DMS79 treated with DMSO at 0.1 percent for 48 hours (cell line): ENCODE results near the gene CNKSR1.

Experiments
- DNase-seq: peaks from one replicate; lab custom pipeline; 2025; lab: John Stamatoyannopoulos, UW

CNKSR1 gene

DNA sequence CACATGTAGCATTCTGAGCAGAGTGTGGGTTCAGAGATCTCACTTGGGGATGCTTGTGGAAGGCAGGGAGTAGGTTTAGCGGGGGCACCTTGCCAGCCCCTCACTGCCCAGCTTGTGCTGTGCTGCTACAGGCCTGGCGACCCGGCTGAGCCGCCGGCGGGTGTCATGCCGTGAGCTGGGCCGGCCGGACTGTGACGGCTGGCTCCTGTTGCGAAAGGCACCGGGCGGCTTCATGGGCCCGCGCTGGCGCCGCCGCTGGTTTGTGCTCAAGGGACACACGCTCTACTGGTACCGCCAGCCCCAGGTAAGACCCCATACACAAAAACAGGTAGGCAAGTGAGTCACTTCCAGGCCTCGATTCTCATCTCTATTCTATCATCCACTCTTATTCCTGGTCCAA lies 7.6 kb downstream of the CNKSR1 start:
- no peak for DNase-seq

DNA sequence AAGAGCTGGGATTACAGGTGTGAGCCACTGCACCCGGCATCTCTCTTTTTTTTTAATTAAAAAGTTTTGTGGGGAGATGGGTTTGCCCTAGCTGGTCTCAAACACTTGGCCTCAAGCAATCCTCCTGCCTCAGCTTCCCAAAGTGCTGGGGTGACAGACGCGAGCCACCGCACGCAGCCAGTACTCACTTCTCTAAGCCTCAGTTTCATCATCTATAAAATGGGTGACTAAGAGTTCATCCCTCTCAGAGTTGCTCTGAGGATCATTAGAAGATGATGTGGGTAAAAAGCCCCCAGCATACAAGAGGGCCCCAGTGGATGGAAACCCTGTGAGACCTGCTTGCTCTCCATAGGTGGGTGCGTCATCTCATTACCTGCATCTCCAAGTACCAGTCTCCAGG lies 10.6 kb downstream of the CNKSR1 start:
- DNase-seq, result no peak

GRCh38 chr1:26188477-26188876 lies 11.2 kb downstream of the CNKSR1 start:
- no peak for DNase-seq

DNA sequence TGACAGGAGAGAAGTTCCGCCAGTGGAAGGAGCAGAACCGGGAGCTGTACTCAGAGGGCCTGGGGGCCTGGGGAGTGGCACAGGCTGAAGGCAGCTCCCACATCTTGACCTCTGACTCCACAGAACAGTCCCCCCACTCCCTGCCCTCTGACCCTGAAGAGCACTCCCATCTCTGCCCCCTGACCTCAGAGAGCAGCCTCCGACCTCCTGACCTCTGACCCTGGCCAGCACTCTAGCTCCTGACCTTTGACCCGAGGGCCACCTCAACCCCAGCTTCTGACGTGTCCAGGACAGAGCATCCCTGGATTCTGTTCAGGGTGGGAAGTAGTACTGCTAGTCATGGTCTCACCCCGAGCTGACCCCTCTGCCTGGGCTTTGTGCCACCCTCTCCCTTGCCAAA lies 12.0 kb downstream of the CNKSR1 start:
- DNase-seq, result no peak

DNA sequence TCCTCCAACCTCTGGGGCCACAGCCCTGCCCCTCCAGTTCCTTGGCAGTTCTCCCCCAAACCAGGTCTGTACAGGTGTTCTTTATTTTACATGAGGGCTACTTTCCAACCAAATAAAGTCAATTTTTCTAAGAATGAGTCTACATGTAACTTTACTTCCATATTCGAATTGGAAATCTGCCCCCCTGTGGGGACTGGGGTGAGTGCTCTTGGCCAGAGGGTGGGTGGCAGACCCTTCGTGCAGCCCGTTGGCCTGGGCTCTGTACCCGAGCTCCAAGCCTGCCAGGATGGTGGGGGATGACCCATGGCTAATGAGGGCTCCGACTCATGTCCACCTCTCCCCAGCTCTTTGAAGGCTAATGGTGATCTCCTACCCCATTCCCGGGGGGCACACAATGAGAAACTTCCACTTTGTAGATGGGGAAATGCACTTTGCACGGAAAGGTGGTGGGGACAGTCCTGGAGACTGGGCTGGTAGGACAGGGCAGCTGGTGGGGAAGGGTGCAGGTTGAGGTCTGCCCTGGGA lies 12.5 kb downstream of the CNKSR1 start:
- no peak for DNase-seq

- no peak for DNase-seq
Measured at GRCh38 chr1:26190373-26190987, 13.2 kb downstream of the CNKSR1 start, which contains the start of gene CATSPER4. Gene CATSPER4, plus strand, starts transcription at chr1:26190602. Its CDS starts 26 bp downstream, at chr1:26190628.

GRCh38 chr1:26191739-26192138 lies 14.4 kb downstream of the CNKSR1 start:
- no peak for DNase-seq

GRCh38 chr1:26195805-26196204 lies 18.5 kb downstream of the CNKSR1 start:
- no peak for DNase-seq

DNA sequence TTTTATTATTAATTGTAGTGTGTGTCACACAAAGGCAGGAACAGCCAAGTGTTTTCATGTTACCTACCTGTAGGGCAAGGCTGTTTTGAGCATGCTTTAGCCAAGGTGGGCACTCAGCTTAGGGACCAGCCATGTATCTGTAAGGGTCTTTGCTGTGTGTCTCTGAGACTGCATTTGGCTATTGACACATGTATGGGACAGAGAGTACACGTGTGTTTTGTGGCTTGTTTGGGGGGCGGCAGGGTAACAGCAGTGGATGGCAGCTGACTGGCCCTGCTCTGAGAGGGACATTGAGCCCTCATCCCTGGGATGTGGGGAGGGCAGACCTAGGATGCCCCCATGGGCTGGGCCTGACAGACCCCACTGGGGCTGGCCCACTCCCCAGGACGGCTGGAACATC lies 20.0 kb downstream of the CNKSR1 start:
- DNase-seq, result no peak

DNA sequence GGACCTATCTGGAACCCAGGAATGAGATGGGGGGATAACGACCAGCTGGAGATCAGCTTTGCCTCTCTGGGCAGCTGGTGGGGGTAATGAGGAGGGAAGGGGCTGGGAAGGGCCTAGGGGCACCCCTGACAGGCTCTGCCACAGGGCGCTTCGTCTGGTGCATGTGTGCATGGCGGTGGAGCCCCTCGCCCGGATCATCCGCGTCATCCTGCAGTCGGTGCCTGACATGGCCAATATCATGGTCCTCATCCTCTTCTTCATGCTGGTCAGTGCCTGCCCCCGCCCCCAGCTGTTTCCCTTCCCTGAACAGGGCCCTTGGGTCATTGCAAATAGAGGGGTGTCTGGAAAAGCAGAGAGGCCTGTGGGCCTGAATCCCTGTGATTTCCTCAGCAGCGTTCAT lies 20.5 kb downstream of the CNKSR1 start:
- no peak for DNase-seq

GRCh38 chr1:26200413-26200812 lies 23.1 kb downstream of the CNKSR1 start:
- no peak for DNase-seq

DNA sequence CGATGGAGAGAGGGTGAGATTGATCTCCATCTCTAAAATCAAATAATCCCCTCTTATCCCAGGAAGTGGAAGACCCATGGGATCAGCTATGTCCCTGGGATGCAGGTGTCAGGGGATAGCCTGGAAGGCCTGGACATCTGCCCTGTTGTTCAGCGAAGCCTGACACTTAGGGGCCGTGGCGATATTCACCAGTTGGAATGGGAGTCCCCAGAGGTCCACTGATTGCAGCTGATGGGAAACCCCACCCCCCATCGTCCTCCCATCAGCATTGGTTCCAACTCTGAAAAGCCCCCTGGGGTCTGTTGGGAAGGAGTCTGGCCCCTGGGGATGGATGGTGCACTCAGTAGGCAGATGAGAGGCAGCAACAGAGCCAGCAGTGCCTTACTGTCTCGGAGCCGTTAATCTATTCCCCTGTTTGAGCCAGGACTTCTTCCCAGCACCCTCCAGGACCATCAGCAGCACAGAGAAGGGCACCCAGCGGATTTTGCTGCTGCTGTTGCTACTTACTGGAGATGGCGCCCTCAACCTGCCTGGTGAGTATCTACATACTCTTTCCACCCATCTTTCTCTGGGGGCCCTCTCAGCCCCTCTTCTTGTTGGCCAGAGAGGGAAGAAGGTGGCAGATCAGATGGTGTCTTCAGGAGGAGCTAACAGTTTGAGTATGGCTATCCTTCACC lies 26.5 kb downstream of the CNKSR1 start:
- no peak for DNase-seq

GRCh38 chr1:26210147-26210870 lies 33.0 kb downstream of the CNKSR1 start:
- DNase-seq, result no peak

GRCh38 chr1:26212726-26213125 lies 35.4 kb downstream of the CNKSR1 start:
- DNase-seq, result no peak

- DNase-seq, result no peak
Measured at GRCh38 chr1:26213335-26213905, 36.1 kb downstream of the CNKSR1 start.

- no peak for DNase-seq
Measured at GRCh38 chr1:26215246-26215645, 38.0 kb downstream of the CNKSR1 start.

GRCh38 chr1:26218906-26219494 lies 41.7 kb downstream of the CNKSR1 start:
- DNase-seq, result peak; percentile 37

DNA sequence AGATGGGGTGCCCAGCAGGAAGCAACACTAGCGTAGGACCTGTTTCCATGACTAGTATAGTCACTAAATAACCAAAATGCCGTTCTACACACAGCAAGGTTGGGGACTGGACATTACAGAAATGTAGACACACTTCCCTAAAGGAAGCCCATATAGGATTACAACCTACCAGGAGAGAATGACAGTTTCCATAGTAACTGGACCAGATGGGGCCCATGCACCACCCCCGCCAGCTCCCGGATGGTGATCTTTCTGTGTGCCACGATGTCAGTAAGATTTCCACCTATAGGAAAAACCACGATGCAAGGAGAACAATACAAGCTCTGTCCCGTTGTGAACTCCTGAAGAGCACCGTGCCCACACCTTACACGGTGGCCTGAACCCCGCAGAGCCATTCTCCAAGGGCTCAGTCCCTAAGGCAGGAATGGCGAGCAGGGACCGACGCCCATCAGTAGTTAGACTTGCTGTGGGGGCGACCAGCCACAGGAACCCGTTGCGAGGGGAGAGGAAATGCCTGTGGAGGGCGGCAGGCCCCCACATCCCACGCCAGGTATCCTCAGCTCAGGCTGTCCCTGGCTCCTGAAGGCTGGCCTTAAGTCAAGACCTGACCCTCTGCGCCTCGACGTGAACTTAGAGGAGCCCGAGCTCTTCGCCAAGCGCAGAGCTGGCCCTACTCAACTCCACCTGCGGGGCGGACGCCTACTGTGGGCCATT lies 43.1 kb downstream of the CNKSR1 start:
- no peak for DNase-seq

DNA sequence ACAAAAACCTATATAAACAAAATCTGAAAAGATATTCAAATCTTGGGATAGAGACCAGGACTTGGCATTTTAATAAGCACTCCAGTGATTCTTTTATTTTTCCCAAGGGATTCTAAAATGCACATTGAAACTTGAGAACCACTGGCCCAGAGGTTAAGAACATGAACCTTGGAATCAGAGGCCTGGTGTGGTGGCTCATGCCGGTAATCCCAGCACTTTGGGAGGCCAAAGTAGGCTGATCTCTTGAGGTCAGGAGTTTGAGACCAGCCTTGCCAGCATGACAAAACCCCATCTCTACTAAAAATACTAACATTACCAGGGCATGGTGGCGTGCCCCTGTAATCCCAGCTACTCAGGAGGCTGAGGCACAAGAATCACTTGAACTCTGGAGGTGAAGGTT lies 43.8 kb downstream of the CNKSR1 start:
- no peak for DNase-seq

GRCh38 chr1:26224606-26225005 lies 47.3 kb downstream of the CNKSR1 start:
- DNase-seq, result no peak

- no peak for DNase-seq
Measured at GRCh38 chr1:26225033-26225831, 47.9 kb downstream of the CNKSR1 start.
